ENCODE data around the gene DAP. TPM values are rescaled to one million over a fixed set of nuclear protein-coding genes. Genes with fewer than 3 reads are reported as not detected.

DAP gene
- total and polyA plus RNA-seq, 2 of the 4 experiments (the other 2 are of a cell fraction): 49.6 to 189 TPM

GRCh38 chr5:10740384-10740783, 20.6 kb downstream of the DAP start:
- H3K27ac ChIP-seq (ENCODE audit: insufficient read depth, low read length): no peak overlapping the region
- H3K4ac ChIP-seq (ENCODE audit: low read depth, low read length): no peak overlapping the region
- dilution Hi-C loops (cut with HindIII; ENCODE audit: low sequenced_read_pairs, unreplicated experiment): no loop called here
- H4K20me1 ChIP-seq (ENCODE audit: insufficient read depth, low read length): peaks cover 54% of the 10 kb centered on the region
- H4K5ac ChIP-seq (ENCODE audit: low read depth, low read length): no peak overlapping the region
- H2BK15ac ChIP-seq (ENCODE audit: low read depth, low read length): no peak overlapping the region
- intact Hi-C loops (cut with micrococcal nuclease): no loop called here
- no peak overlapping the region for H3K23ac ChIP-seq (ENCODE audit: low read depth, low read length)
- WGBS, 2 experiments (ENCODE audit: extremely low coverage in 2 of 2, insufficient read length in 1 of 2): no CpG with 5 or more reads among the region's 2 CpGs
- H2AFZ ChIP-seq (replicated peaks; ENCODE audit: low read length, poor library complexity): no peak overlapping the region
- CTCF ChIA-PET: no interaction called here
- H3K4me2 ChIP-seq (ENCODE audit: low read depth, low read length): no peak overlapping the region
- H3K18ac ChIP-seq (ENCODE audit: low read depth, low read length): no peak overlapping the region
- no peak overlapping the region for H4K8ac ChIP-seq (ENCODE audit: low read depth in 2 of 2, low read length in 2 of 2)
- no peak overlapping the region for H3K4me3 ChIP-seq (ENCODE audit: insufficient read depth, low read depth, low read length)
- ATAC-seq (ENCODE audit: low read depth) (no peak), DNase-seq (no peak)
- peaks cover 4% of the 10 kb centered on the region; the same call in 1 of the 2 replicates for H3K9me3 ChIP-seq (ENCODE audit: control insufficient read depth, insufficient read depth, low read length)
- peaks cover 34 to 86% of the 10 kb centered on the region in 2 experiments for H3K79me1 ChIP-seq (ENCODE audit: low read depth in 1 of 2, low read length in 2 of 2)
- no peak overlapping the region for H3K14ac ChIP-seq (replicated peaks; ENCODE audit: low read depth, low read length)
- H3K56ac ChIP-seq (ENCODE audit: extremely low read depth, insufficient read depth, low read length): no peak overlapping the region
- H2AK5ac ChIP-seq (ENCODE audit: low read depth, low read length): no peak overlapping the region
- 0 out of 2 replicates have a peak, but pooled peaks cover 2% of the 10 kb centered on the region for H3K4me1 ChIP-seq (ENCODE audit: control insufficient read depth, insufficient read depth, low read length)
- in situ Hi-C loops (cut with MboI; ENCODE audit: low sequenced_read_pairs): no loop called here
- H2AK9ac ChIP-seq (replicated peaks; ENCODE audit: low read depth, low read length, poor library complexity): no peak overlapping the region
- no peak overlapping the region for H2BK120ac ChIP-seq (ENCODE audit: low read depth, low read length)
- no peaks in the 10 kb centered on the region for H3K27me3 ChIP-seq (ENCODE audit: control insufficient read depth, insufficient read depth, low read length)
- no peak overlapping the region for H2BK5ac ChIP-seq (ENCODE audit: low read depth, low read length, poor library complexity, severe bottlenecking)
- no peak overlapping the region for H3K9ac ChIP-seq (ENCODE audit: low read depth, low read length)
- no peak for TF ChIP-seq FOS (IDR thresholded peaks at IDR 0.05; ENCODE audit: low read depth, low read length)
- TF ChIP-seq POLR2A (IDR thresholded peaks at IDR 0.05; ENCODE audit: low read depth, low read length): no peak
- no peak for TF ChIP-seq USF2 (IDR thresholded peaks at IDR 0.05; ENCODE audit: low read depth, low read length)
- TF ChIP-seq SMC3 (IDR thresholded peaks at IDR 0.05; ENCODE audit: low read depth, low read length): no peak
- TF ChIP-seq BHLHE40 (IDR thresholded peaks at IDR 0.05; ENCODE audit: low read depth, low read length): no peak
- no peak for TF ChIP-seq CEBPB (IDR thresholded peaks at IDR 0.05; ENCODE audit: low read depth, low read length)
- no peak for TF ChIP-seq NFE2L2 (IDR thresholded peaks at IDR 0.05; ENCODE audit: low read depth, low read length)
- no peak for TF ChIP-seq MAFK (IDR thresholded peaks at IDR 0.05; ENCODE audit: low read depth, low read length)
- no peak for TF ChIP-seq RAD21 (IDR thresholded peaks at IDR 0.05; ENCODE audit: low read length)
- TF ChIP-seq CTCF (conservative IDR thresholded peaks at IDR 0.05; ENCODE audit: low read depth, low read length): no peak
- no peak for TF ChIP-seq RFX5 (IDR thresholded peaks at IDR 0.05; ENCODE audit: low read depth, low read length)
- H4K91ac ChIP-seq (ENCODE audit: insufficient read depth, low read depth, low read length): no peak overlapping the region
- peaks cover 40% of the 10 kb centered on the region for H3K36me3 ChIP-seq (ENCODE audit: control insufficient read depth, insufficient read depth, low read length)
- H3K9me1 ChIP-seq (ENCODE audit: insufficient read depth, low read length): peaks cover 21% of the 10 kb centered on the region
- H2BK20ac ChIP-seq (ENCODE audit: low read depth, low read length): no peak overlapping the region
- POLR2A ChIA-PET (ENCODE audit: unreplicated experiment): no interaction called here
- BruUV-seq (replicated peaks): no TSS peak
